A549 (cell line): ENCODE data around the gene TYK2. TPM values are rescaled to one million over a fixed set of nuclear protein-coding genes. Genes with fewer than 3 reads are reported as not detected.

ENCODE experiments used
- ATAC-seq, 2 experiments: fragments of 200-7000 bp in 1 of 2; fragments of >200 bp in 1 of 2; cut with Nextera tagmentation in 1 of 2; cut with Tn5 transposase in 1 of 2; 3 replicates each; pipeline versions ENCODE4 v1.8.0 to v1.9.1; 2018 to 2020; ENCODE audit warnings: mild to moderate bottlenecking in 1 of 2, moderate library complexity in 1 of 2
- CTCF ChIA-PET: fragments of 300-600 bp; sonication (Branson Sonifier 250); formaldehyde crosslinking; extraction: SDS; loops from one replicate; lab custom pipeline; 2021; ENCODE audit warnings: antibody characterized with exemption, inconsistent platforms; lab: Yijun Ruan, JAX
- POLR2A ChIA-PET: fragments of 350-600 bp; formaldehyde crosslinking; extraction: SDS; loops from one replicate; lab custom pipeline; 2021; ENCODE audit warnings: antibody characterized with exemption, inconsistent platforms; lab: Yijun Ruan, JAX
- DNase-seq, 2 experiments: peaks; one replicate each; pipeline versions ENCODE4 v3.0.0 to v3.0.0-alpha.2; 2011 to 2016; ENCODE audit warnings: low read depth in 1 of 2, low spot score in 1 of 2
- FAIRE-seq: peaks from 2 replicates; lab custom pipeline; 2011; peaks lifted over from hg19 to GRCh38; lab: Jason Lieb, UNC
- H3K27ac ChIP-seq, 2 experiments: fragments of >200 bp; sonication (Bioruptor Twin); formaldehyde crosslinking; 3 replicates each; pipeline ENCODE4 v1.5.1; 2016 to 2017
- H3K4me1 ChIP-seq: fragments of >200 bp; sonication (Bioruptor Twin); formaldehyde crosslinking; 3 replicates; pipeline ENCODE4 v1.6.1; 2016
- H3K4me2 ChIP-seq: fragments of >200 bp; sonication (Bioruptor Twin); formaldehyde crosslinking; 3 replicates; pipeline ENCODE4 v1.6.1; 2016
- H3K4me3 ChIP-seq: fragments of >200 bp; sonication (Bioruptor Twin); formaldehyde crosslinking; 3 replicates; pipeline ENCODE4 v1.5.1; 2016
- H3K9me3 ChIP-seq: fragments of >200 bp; sonication (Bioruptor Twin); formaldehyde crosslinking; 3 replicates; pipeline ENCODE4 v1.6.1; 2016
- CBX8 ChIP-seq: fragments of 200-600 bp; sonication (generic); IDR thresholded peaks from 2 replicates; pipeline ENCODE4 v1.6.1; 2016
- CHD2 ChIP-seq: fragments of 150-350 bp; IDR thresholded peaks from 2 replicates; pipeline ENCODE4 v1.6.1; 2014; ENCODE audit warnings: low read length; ENCODE audit not compliant: partially characterized antibody
- EHF ChIP-seq: fragments of 250-450 bp; sonication (Bioruptor Pico); IDR thresholded peaks from 2 replicates; pipeline ENCODE4 v1.5.0; 2020; ENCODE audit warnings: mild to moderate bottlenecking
- EP300 ChIP-seq, 2 experiments: fragments of >200 bp; sonication (Bioruptor Twin); formaldehyde crosslinking; IDR thresholded peaks; 2 replicates in 1 of 2; 3 replicates in 1 of 2; pipeline ENCODE4 v1.6.1; 2016 to 2017
- ESRRA ChIP-seq: fragments of 150-350 bp; IDR thresholded peaks from 2 replicates; pipeline ENCODE4 v1.6.1; 2014; ENCODE audit warnings: mild to moderate bottlenecking, low read length, borderline replicate concordance
- FOSL2 ChIP-seq, 2 experiments: fragments of 450-650 bp in 1 of 2; fragments of >200 bp in 1 of 2; sonication (Bioruptor Twin) in 1 of 2; formaldehyde crosslinking; IDR thresholded peaks; 2 replicates each; pipeline versions ENCODE4 v1.5.0 to v1.6.1; 2016 to 2020; ENCODE audit warnings: mild to moderate bottlenecking in 1 of 2, moderate library complexity in 1 of 2
- FOXS1 ChIP-seq: fragments of 250-450 bp; sonication (Bioruptor Pico); IDR thresholded peaks from 2 replicates; pipeline ENCODE4 v1.5.0; 2020; ENCODE audit warnings: mild to moderate bottlenecking, moderate library complexity
- HOXB13 ChIP-seq: fragments of 250-450 bp; sonication (Bioruptor Pico); IDR thresholded peaks from 2 replicates; pipeline ENCODE4 v1.5.0; 2020; ENCODE audit warnings: low read depth, mild to moderate bottlenecking, moderate library complexity
- JUN ChIP-seq, 2 experiments: fragments of >200 bp; sonication (Bioruptor Twin); formaldehyde crosslinking; IDR thresholded peaks; 2 replicates in 1 of 2; 3 replicates in 1 of 2; pipeline ENCODE4 v1.6.1; 2016 to 2017
- MAFK ChIP-seq: fragments of 450-650 bp; IDR thresholded peaks from 2 replicates; pipeline ENCODE4 v1.6.1; 2014; ENCODE audit not compliant: partially characterized antibody
- MAZ ChIP-seq: fragments of 150-350 bp; IDR thresholded peaks from 2 replicates; pipeline ENCODE4 v1.6.1; 2014; ENCODE audit warnings: antibody characterized with exemption, low read depth, low read length, borderline replicate concordance
- NFE2L2 ChIP-seq: fragments of 150-350 bp; conservative IDR thresholded peaks from 2 replicates; pipeline ENCODE4 v1.6.1; 2014; ENCODE audit warnings: low read length
- NPAS2 ChIP-seq: fragments of 250-450 bp; sonication (Bioruptor Pico); IDR thresholded peaks from 2 replicates; pipeline ENCODE4 v1.8.0; 2022; ENCODE audit warnings: mild to moderate bottlenecking, moderate library complexity, borderline replicate concordance
- RAD21 ChIP-seq, 2 experiments: fragments of >200 bp in 1 of 2; sonication (Bioruptor Twin) in 1 of 2; formaldehyde crosslinking in 1 of 2; IDR thresholded peaks in 1 of 2; conservative IDR thresholded peaks in 1 of 2; 2 replicates in 1 of 2; 3 replicates in 1 of 2; pipeline ENCODE4 v1.6.1; 2012 to 2018; ENCODE audit warnings: inconsistent platforms in 1 of 2
- RCOR1 ChIP-seq: fragments of 150-350 bp; IDR thresholded peaks from 2 replicates; pipeline ENCODE4 v1.6.1; 2014; ENCODE audit warnings: antibody characterized with exemption, low read length, low read depth
- SMC3 ChIP-seq: fragments of >200 bp; sonication (Bioruptor Twin); formaldehyde crosslinking; IDR thresholded peaks from 3 replicates; pipeline ENCODE4 v1.6.1; 2018; ENCODE audit warnings: inconsistent platforms
- TFCP2L1 ChIP-seq: fragments of 250-450 bp; sonication (Bioruptor Pico); IDR thresholded peaks from 2 replicates; pipeline ENCODE4 v1.5.0; 2021; ENCODE audit warnings: mild to moderate bottlenecking
- ZFP36 ChIP-seq: fragments of 450-650 bp; IDR thresholded peaks from 2 replicates; pipeline ENCODE4 v1.6.1; 2014; ENCODE audit warnings: borderline replicate concordance; ENCODE audit not compliant: partially characterized antibody
- WGBS: methylation state at CpG from one replicate; pipeline ENCODE4 v1.1.6; 2017; ENCODE audit errors: missing lambda C conversion rate; 5-methylcytosine and 5-hydroxymethylcytosine counted together
- polyA plus RNA-seq, 4 experiments: library from polyadenylated mRNA; depleted of rRNA in 3 of 4; stranded (reverse); fragments of >200 nt; fragmentation: RNase III in 1 of 4; extraction: RNeasy Plus Mini Kit Qiagen cat#74134 plus additional on column Dnase treatment in 1 of 4; gene quantifications; 2 replicates in 3 of 4; 3 replicates in 1 of 4; pipeline ENCODE4 v1.2.3, GENCODE V29; 2011 to 2017
- TF ChIP-seq, protein P1 (sequence below): fragments of >200 bp; sonication (Bioruptor Twin); formaldehyde crosslinking; IDR thresholded peaks from 3 replicates; pipeline ENCODE4 v1.5.1; 2016
- TF ChIP-seq, protein P2 (sequence below): fragments of 450-650 bp; IDR thresholded peaks from 2 replicates; pipeline ENCODE4 v1.6.1; 2014; ENCODE audit warnings: antibody characterized with exemption
- TF ChIP-seq, protein P3 (sequence below): fragments of 250-450 bp; sonication (Bioruptor Pico); IDR thresholded peaks from 2 replicates; pipeline ENCODE4 v1.5.0; 2021; ENCODE audit warnings: mild to moderate bottlenecking, moderate library complexity, borderline replicate concordance

TYK2 gene
- polyA plus RNA-seq, 2 of the 4 experiments (the other 2 are of a cell fraction), result 17.0 to 57.1 TPM

GRCh38 chr19:10390652-10391286 is 10.4 kb upstream of the TYK2 start:
- ChIA-PET POLR2A (interaction anchor here (0.6 to 0.7 kb wide), 2 partner anchors 10 to 128 kb away, joined by 4 to 5 read pairs; partner anchors contain the start of gene TYK2), CTCF (interaction anchor here (0.6 to 5.3 kb wide), 22 partner anchors 8 to 463 kb away, joined by 3 to 80 read pairs (median 5); partner anchors contain the start of genes CDC37, ICAM1, ICAM4 and ICAM5)
- TF ChIP-seq FOSL2 (IDR thresholded peaks at IDR 0.05) (no peak), FOSL2 (CRISPR knock-in tag; IDR thresholded peaks at IDR 0.05) (no peak), RAD21 (conservative IDR thresholded peaks at IDR 0.05 in 1 of 2, IDR thresholded peaks at IDR 0.05 in 1 of 2) (peak; percentile 55 to 56), SMC3 (peak; percentile 59)
- TF ChIP-seq, protein P1, sequence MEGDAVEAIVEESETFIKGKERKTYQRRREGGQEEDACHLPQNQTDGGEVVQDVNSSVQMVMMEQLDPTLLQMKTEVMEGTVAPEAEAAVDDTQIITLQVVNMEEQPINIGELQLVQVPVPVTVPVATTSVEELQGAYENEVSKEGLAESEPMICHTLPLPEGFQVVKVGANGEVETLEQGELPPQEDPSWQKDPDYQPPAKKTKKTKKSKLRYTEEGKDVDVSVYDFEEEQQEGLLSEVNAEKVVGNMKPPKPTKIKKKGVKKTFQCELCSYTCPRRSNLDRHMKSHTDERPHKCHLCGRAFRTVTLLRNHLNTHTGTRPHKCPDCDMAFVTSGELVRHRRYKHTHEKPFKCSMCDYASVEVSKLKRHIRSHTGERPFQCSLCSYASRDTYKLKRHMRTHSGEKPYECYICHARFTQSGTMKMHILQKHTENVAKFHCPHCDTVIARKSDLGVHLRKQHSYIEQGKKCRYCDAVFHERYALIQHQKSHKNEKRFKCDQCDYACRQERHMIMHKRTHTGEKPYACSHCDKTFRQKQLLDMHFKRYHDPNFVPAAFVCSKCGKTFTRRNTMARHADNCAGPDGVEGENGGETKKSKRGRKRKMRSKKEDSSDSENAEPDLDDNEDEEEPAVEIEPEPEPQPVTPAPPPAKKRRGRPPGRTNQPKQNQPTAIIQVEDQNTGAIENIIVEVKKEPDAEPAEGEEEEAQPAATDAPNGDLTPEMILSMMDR, result peak; percentile 67
- H3K27ac ChIP-seq, result no peak overlapping the region
- no peaks in the 10 kb centered on the region for H3K9me3 ChIP-seq
- H3K4me1 ChIP-seq, result no peaks in the 10 kb centered on the region
- ATAC-seq (peak; percentile 76 to 79), DNase-seq (peak; percentile 64 to 78), FAIRE-seq (no peak)
- WGBS, result 38% methylated on average over 9 of the region's 9 CpGs
- H3K4me3 ChIP-seq, result no peak overlapping the region
- H3K4me2 ChIP-seq, result no peak overlapping the region

DNA sequence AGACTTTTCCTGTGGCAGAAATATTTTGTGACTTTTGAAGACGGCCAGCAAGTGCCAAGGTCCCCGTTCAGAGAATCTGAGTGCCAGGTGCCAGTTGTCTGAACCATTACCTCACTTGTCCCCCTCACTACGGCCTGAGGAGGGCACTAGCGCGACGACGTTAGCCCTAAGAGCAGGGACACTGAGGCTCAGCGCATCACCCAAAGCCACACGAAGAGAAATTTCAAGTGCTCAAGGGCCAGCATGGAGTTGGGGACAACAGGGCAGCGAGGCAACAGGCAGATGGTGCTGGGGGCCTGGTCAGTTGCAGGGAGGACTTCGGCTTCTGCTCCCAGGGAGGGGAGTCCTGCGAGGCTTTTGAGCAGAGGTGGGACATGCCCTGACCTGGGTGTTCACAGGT is 9.5 kb upstream of the TYK2 start:
- ATAC-seq (peak; percentile 36 to 47; a peak in 4 of 6 replicates), FAIRE-seq (no peak), DNase-seq (no peak)
- TF ChIP-seq, protein P1, result no peak; the same call in 2 of the 3 replicates
- TF ChIP-seq ZFP36 (no peak), FOXS1 (CRISPR knock-in tag) (no peak), NFE2L2 (no peak)
- Histone ChIP-seq H3K4me1 (no peaks in the 10 kb centered on the region), H3K4me2 (no peak overlapping the region), H3K9me3 (no peaks in the 10 kb centered on the region), H3K27ac (no peak overlapping the region), H3K4me3 (no peak overlapping the region)
- CTCF ChIA-PET, result interaction anchor here (0.5 to 5.4 kb wide), 21 partner anchors 8 to 1497 kb away, joined by 3 to 104 read pairs (median 7); partner anchors contain the start of genes FDX2, ICAM1 and TYK2
- POLR2A ChIA-PET, result interaction anchor here (0.6 kb wide), 1 partner anchor 9 kb away, joined by 4 read pairs; the partner anchor contains the start of gene TYK2
- WGBS, result 72% methylated on average over 12 of the region's 12 CpGs

DNA sequence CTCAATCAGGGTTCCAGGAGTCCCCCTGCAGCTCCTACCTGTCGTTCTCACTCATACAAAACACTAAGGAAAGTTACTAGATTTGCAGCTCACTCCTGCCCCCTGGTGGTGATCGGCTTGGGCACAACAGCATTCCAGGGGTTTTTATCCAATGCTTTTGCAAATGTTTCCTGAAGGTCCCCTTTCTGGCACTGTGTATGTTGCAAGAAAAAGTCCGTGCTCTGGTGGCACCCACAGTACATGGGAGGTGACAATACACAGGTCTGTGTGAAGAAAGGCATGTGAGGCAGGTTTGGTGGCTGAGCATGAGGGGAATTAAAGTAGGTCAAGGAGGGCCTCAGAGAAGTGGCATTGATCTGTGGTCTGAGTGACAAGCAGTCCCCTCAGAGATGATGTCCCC is 8.6 kb upstream of the TYK2 start:
- ATAC-seq (peak; percentile 75 to 79), FAIRE-seq (no peak), DNase-seq (peak; percentile 45 to 77)
- no peak overlapping the region for H3K4me3 ChIP-seq
- H3K4me2 ChIP-seq, result no peak overlapping the region
- H3K9me3 ChIP-seq, result no peaks in the 10 kb centered on the region
- H3K27ac ChIP-seq, result no peak overlapping the region
- WGBS, result 8% methylated on average over 3 of the region's 3 CpGs
- ChIA-PET CTCF (interaction anchor here (0.6 to 5.4 kb wide), 40 partner anchors 8 to 462 kb away, joined by 3 to 104 read pairs (median 4); partner anchors contain the start of genes EIF3G, FDX2, ICAM1 and ICAM5), POLR2A (interaction anchor here (0.7 to 1.8 kb wide), 4 partner anchors 9 to 129 kb away, joined by 4 to 10 read pairs (median 6); partner anchors contain the start of genes ICAM1 and TYK2)
- H3K4me1 ChIP-seq, result no peaks in the 10 kb centered on the region
- no peak for TF ChIP-seq MAZ
- TF ChIP-seq, protein P1, result peak; percentile 81
- no peak for TF ChIP-seq CBX8
- TF ChIP-seq HOXB13 (CRISPR knock-in tag), result no peak
- TF ChIP-seq, protein P2, sequence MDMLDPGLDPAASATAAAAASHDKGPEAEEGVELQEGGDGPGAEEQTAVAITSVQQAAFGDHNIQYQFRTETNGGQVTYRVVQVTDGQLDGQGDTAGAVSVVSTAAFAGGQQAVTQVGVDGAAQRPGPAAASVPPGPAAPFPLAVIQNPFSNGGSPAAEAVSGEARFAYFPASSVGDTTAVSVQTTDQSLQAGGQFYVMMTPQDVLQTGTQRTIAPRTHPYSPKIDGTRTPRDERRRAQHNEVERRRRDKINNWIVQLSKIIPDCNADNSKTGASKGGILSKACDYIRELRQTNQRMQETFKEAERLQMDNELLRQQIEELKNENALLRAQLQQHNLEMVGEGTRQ, result no peak
- TF ChIP-seq, protein P3, sequence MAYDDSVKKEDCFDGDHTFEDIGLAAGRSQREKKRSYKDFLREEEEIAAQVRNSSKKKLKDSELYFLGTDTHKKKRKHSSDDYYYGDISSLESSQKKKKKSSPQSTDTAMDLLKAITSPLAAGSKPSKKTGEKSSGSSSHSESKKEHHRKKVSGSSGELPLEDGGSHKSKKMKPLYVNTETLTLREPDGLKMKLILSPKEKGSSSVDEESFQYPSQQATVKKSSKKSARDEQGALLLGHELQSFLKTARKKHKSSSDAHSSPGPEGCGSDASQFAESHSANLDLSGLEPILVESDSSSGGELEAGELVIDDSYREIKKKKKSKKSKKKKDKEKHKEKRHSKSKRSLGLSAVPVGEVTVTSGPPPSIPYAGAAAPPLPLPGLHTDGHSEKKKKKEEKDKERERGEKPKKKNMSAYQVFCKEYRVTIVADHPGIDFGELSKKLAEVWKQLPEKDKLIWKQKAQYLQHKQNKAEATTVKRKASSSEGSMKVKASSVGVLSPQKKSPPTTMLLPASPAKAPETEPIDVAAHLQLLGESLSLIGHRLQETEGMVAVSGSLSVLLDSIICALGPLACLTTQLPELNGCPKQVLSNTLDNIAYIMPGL (CRISPR knock-in tag), result no peak
- no peak for TF ChIP-seq TFCP2L1
- TF ChIP-seq MAFK, result no peak
- peak; percentile 81 to 82 for TF ChIP-seq RAD21 (conservative IDR thresholded peaks at IDR 0.05 in 1 of 2, IDR thresholded peaks at IDR 0.05 in 1 of 2)
- TF ChIP-seq RCOR1, result no peak
- peak; percentile 85 for TF ChIP-seq SMC3
- no peak for TF ChIP-seq EP300 (IDR thresholded peaks at IDR 0.05)
- TF ChIP-seq ESRRA, result no peak
- no peak for TF ChIP-seq EHF
- TF ChIP-seq CHD2, result no peak
- TF ChIP-seq NPAS2 (CRISPR knock-in tag), result no peak
- no peak for TF ChIP-seq JUN (IDR thresholded peaks at IDR 0.05)
